ENCODE measurements around the gene NAP1L4.

DNA sequence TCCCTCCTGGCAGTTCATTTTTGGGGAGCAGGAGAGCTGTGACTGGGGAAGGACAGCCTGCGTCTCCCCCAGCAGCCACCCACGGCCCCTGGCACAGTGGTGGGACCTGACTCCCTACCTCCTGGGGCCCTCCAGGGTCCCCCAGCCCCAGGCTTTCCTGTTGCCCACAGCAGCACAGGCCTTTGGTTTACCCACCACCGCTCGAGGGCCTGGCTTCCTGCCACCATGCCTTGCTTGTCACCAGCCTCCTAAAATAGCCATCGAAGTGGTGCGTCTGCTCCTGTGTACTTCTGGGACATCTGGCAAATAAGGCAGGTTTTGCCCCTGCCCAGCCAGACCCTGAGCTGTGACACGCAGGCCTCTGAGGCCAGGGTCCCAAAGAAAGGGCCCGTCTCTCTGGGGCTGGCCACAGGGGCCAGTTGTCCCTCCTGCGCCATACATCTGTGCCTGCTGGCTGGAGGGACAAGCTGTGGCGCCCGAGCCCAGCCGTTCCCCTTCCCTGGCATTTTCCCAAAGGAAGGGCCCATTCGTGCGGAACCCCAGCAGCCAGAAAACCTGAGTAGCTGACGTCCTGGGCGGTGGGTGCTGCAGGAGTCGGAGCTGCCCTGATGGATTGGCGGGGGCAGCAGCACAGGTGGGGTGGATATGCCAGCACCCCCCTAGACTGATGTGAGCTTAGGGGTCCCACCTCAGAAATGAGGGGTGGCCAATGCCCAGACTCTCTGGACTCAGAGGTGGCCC, 77.5 kb downstream of the NAP1L4 start:
- TF ChIP-seq FOS (IDR thresholded peaks at IDR 0.05; ENCODE audit: low read depth, low read length): no peak
- no peak for TF ChIP-seq POLR2A (IDR thresholded peaks at IDR 0.05; ENCODE audit: low read depth, low read length)
- TF ChIP-seq RFX5 (IDR thresholded peaks at IDR 0.05; ENCODE audit: low read depth, low read length): no peak
- TF ChIP-seq, protein P1, sequence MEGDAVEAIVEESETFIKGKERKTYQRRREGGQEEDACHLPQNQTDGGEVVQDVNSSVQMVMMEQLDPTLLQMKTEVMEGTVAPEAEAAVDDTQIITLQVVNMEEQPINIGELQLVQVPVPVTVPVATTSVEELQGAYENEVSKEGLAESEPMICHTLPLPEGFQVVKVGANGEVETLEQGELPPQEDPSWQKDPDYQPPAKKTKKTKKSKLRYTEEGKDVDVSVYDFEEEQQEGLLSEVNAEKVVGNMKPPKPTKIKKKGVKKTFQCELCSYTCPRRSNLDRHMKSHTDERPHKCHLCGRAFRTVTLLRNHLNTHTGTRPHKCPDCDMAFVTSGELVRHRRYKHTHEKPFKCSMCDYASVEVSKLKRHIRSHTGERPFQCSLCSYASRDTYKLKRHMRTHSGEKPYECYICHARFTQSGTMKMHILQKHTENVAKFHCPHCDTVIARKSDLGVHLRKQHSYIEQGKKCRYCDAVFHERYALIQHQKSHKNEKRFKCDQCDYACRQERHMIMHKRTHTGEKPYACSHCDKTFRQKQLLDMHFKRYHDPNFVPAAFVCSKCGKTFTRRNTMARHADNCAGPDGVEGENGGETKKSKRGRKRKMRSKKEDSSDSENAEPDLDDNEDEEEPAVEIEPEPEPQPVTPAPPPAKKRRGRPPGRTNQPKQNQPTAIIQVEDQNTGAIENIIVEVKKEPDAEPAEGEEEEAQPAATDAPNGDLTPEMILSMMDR (conservative IDR thresholded peaks at IDR 0.05; ENCODE audit: low read depth, low read length): no peak
- TF ChIP-seq, protein P2, sequence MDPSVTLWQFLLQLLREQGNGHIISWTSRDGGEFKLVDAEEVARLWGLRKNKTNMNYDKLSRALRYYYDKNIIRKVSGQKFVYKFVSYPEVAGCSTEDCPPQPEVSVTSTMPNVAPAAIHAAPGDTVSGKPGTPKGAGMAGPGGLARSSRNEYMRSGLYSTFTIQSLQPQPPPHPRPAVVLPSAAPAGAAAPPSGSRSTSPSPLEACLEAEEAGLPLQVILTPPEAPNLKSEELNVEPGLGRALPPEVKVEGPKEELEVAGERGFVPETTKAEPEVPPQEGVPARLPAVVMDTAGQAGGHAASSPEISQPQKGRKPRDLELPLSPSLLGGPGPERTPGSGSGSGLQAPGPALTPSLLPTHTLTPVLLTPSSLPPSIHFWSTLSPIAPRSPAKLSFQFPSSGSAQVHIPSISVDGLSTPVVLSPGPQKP (IDR thresholded peaks at IDR 0.05; ENCODE audit: borderline replicate concordance, low read depth, low read length): no peak
- no peak for TF ChIP-seq BHLHE40 (IDR thresholded peaks at IDR 0.05; ENCODE audit: low read depth, low read length)
- no peak for TF ChIP-seq MXI1 (IDR thresholded peaks at IDR 0.05; ENCODE audit: borderline replicate concordance, low read depth, low read length)
- TF ChIP-seq, protein P3, sequence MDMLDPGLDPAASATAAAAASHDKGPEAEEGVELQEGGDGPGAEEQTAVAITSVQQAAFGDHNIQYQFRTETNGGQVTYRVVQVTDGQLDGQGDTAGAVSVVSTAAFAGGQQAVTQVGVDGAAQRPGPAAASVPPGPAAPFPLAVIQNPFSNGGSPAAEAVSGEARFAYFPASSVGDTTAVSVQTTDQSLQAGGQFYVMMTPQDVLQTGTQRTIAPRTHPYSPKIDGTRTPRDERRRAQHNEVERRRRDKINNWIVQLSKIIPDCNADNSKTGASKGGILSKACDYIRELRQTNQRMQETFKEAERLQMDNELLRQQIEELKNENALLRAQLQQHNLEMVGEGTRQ (IDR thresholded peaks at IDR 0.05; ENCODE audit: low read depth, low read length): no peak
- TF ChIP-seq RAD21 (IDR thresholded peaks at IDR 0.05; ENCODE audit: low read length): no peak
- TF ChIP-seq NFE2L2 (IDR thresholded peaks at IDR 0.05; ENCODE audit: low read depth, low read length): no peak
- TF ChIP-seq CEBPB (IDR thresholded peaks at IDR 0.05; ENCODE audit: low read depth, low read length): no peak
- TF ChIP-seq MAFK (IDR thresholded peaks at IDR 0.05; ENCODE audit: low read depth, low read length): no peak
- no peak for TF ChIP-seq MAZ (IDR thresholded peaks at IDR 0.05; ENCODE audit: borderline replicate concordance, low read depth, low read length)
- no peak for TF ChIP-seq RCOR1 (IDR thresholded peaks at IDR 0.05; ENCODE audit: insufficient replicate concordance, low read length)

Measured in IMR-90 (cell line).